HG02884 (cell line): Measurements from ENCODE around the gene TMEM121.
A peak's percentile ranks its signal among the peaks of the same experiment; 100 is the strongest.

Source experiments
- ATAC-seq: cut with Tn5 transposase; IDR thresholded peaks from one replicate; pipeline ENCODE4 v1.9.1; 2021; ENCODE audit warnings: mild to moderate bottlenecking, moderate library complexity; ENCODE audit not compliant: unreplicated experiment

TMEM121 gene

GRCh38 chr14:105486974-105487448, 39.4 kb upstream of the TMEM121 start:
- ATAC-seq = no peak

GRCh38 chr14:105487449-105487985, 38.9 kb upstream of the TMEM121 start:
- ATAC-seq = no peak

- ATAC-seq = no peak
Observed at GRCh38 chr14:105487986-105488777, 38.2 kb upstream of the TMEM121 start.

- no peak for ATAC-seq
Observed at GRCh38 chr14:105488781-105489541, 37.4 kb upstream of the TMEM121 start.

- no peak for ATAC-seq
Observed at GRCh38 chr14:105489542-105490266, 36.7 kb upstream of the TMEM121 start.

GRCh38 chr14:105490267-105490571, 36.2 kb upstream of the TMEM121 start:
- peak; percentile 1 for ATAC-seq

- ATAC-seq = peak; percentile 64
Observed at GRCh38 chr14:105490572-105491365, 35.6 kb upstream of the TMEM121 start, which contains the start of gene TEDC1. TEDC1 (plus strand) TSS chr14:105491246; CDS start chr14:105491376, 130 bp downstream.

- no peak for ATAC-seq
Observed at GRCh38 chr14:105491366-105491973, 34.9 kb upstream of the TMEM121 start.

- no peak for ATAC-seq
Observed at GRCh38 chr14:105492031-105492970, 34.1 kb upstream of the TMEM121 start.

- ATAC-seq = no peak
Observed at GRCh38 chr14:105492971-105493871, 33.2 kb upstream of the TMEM121 start.

- ATAC-seq = no peak
Observed at GRCh38 chr14:105493921-105494605, 32.3 kb upstream of the TMEM121 start.

GRCh38 chr14:105494606-105494929, 31.8 kb upstream of the TMEM121 start:
- ATAC-seq = no peak

GRCh38 chr14:105495101-105495989, 31.0 kb upstream of the TMEM121 start:
- no peak for ATAC-seq

- ATAC-seq = no peak
Observed at GRCh38 chr14:105495990-105496830, 30.2 kb upstream of the TMEM121 start.

- no peak for ATAC-seq
Observed at GRCh38 chr14:105496831-105497591, 29.4 kb upstream of the TMEM121 start.
